Effector memory CD4-positive, alpha-beta T cell (primary cell): ENCODE results near the gene PCTP.

Experiments
- DNase-seq, 3 donors: peaks; one replicate each; pipeline ENCODE4 v3.0.0-alpha.2; 2020
- H3K27ac ChIP-seq: 2 replicates; pipeline ENCODE4 v1.7.0; 2013; ENCODE audit warnings: mild to moderate bottlenecking, low read length, moderate library complexity; ENCODE audit not compliant: insufficient read depth, poor library complexity, severe bottlenecking
- H3K27me3 ChIP-seq: replicated peaks from 2 replicates; pipeline ENCODE4 v1.7.0; 2013; ENCODE audit warnings: mild to moderate bottlenecking, low read length; ENCODE audit not compliant: insufficient read depth, control insufficient read depth, poor library complexity, severe bottlenecking
- H3K36me3 ChIP-seq: 2 replicates; pipeline ENCODE4 v1.7.0; 2013; ENCODE audit warnings: mild to moderate bottlenecking, low read length, moderate library complexity; ENCODE audit not compliant: control insufficient read depth, insufficient read depth
- H3K4me1 ChIP-seq: 2 replicates; pipeline ENCODE4 v1.7.0; 2013; ENCODE audit warnings: low read length, mild to moderate bottlenecking; ENCODE audit not compliant: control insufficient read depth, insufficient read depth, poor library complexity, severe bottlenecking
- H3K4me3 ChIP-seq: 2 replicates; pipeline ENCODE4 v1.7.0; 2013; ENCODE audit warnings: low read length, low read depth, mild to moderate bottlenecking; ENCODE audit not compliant: insufficient read depth, poor library complexity, severe bottlenecking
- H3K9me3 ChIP-seq: 2 replicates; pipeline ENCODE4 v1.7.0; 2013; ENCODE audit warnings: mild to moderate bottlenecking, low read length, moderate library complexity; ENCODE audit not compliant: control insufficient read depth

The PCTP gene

DNA sequence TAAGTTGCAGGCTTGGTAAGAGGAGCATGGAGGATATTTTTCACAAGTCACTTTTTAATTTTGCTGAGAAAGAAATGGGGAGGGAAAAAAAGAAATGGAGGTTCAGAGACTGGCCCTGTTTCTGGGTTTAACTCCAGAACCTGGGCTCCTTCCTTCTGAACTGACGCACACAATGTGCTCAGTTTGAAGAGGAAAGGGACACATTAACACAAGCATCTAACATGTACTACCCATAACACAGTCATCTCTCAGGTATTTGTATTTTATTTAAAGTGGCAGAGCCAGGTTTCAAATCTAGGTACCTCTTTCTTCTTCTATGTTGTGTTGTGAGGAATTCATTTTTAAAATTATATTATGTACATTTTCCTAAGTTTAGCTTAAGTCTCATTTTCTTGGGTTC is 22.9 kb upstream of the PCTP start:
- Histone ChIP-seq H3K27ac (no peak overlapping the region), H3K36me3 (no peaks in the 10 kb centered on the region), H3K4me3 (no peak overlapping the region), H3K27me3 (no peaks in the 10 kb centered on the region), H3K9me3 (no peaks in the 10 kb centered on the region), H3K4me1 (no peaks in the 10 kb centered on the region)
- DNase-seq = no peak

DNA sequence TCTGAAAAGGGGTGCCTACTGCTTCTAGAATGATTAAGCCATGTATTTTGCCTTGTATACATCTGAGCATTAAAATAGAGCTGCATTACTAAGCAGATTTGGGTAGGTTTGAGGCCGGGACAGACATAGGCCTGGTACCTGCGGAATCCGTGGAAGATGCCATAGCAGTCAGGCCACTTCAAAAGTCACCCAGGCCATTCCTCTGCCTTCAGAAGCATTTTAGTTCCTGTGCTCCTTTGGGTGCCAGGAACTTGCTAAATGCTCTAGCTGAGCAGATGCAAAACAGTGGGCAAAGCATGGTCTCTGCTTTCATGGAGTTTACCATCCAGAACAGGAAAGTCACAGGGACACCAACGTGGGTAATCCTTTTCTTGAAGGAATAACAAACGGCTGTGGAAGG is 22.5 kb upstream of the PCTP start:
- no peak overlapping the region for H3K4me3 ChIP-seq
- H3K4me1 ChIP-seq = no peaks in the 10 kb centered on the region
- H3K9me3 ChIP-seq = no peaks in the 10 kb centered on the region
- H3K27ac ChIP-seq = no peak overlapping the region
- H3K36me3 ChIP-seq = no peaks in the 10 kb centered on the region
- no peaks in the 10 kb centered on the region for H3K27me3 ChIP-seq
- DNase-seq = no peak

DNA sequence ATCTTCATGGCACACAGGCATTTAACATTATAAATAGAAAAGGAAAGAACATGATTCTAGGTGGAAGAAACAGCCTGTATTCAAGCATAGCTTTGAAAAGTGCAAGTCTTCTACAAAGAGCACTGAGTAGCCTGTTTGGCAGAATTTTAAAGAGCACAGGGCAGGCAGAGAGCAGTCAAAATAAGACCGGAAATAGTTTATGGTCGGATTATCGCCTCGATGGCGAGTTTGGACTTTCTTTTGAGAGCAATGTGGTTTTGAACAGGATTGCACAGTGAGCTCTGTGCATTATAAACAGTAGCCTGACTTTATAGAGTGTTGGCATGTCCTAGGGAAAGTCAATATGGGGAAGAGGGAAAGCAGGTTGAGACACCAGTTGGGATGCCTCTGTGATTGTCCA is 22.0 kb upstream of the PCTP start:
- H3K36me3 ChIP-seq = no peaks in the 10 kb centered on the region
- H3K27me3 ChIP-seq = no peaks in the 10 kb centered on the region
- H3K9me3 ChIP-seq = no peaks in the 10 kb centered on the region
- H3K27ac ChIP-seq = no peak overlapping the region
- DNase-seq = no peak
- H3K4me1 ChIP-seq = no peaks in the 10 kb centered on the region
- no peak overlapping the region for H3K4me3 ChIP-seq

GRCh38 chr17:55729484-55729883 is 21.4 kb upstream of the PCTP start:
- DNase-seq = no peak
- Histone ChIP-seq H3K9me3 (no peaks in the 10 kb centered on the region), H3K27me3 (no peaks in the 10 kb centered on the region), H3K4me3 (no peak overlapping the region), H3K4me1 (no peaks in the 10 kb centered on the region), H3K36me3 (no peaks in the 10 kb centered on the region), H3K27ac (no peak overlapping the region)

- no peak for DNase-seq
Measured at GRCh38 chr17:55730380-55730779, 20.5 kb upstream of the PCTP start.

GRCh38 chr17:55730808-55731207 is 20.0 kb upstream of the PCTP start:
- Histone ChIP-seq H3K27me3 (no peaks in the 10 kb centered on the region), H3K27ac (no peak overlapping the region), H3K9me3 (no peaks in the 10 kb centered on the region), H3K36me3 (no peaks in the 10 kb centered on the region), H3K4me3 (no peak overlapping the region), H3K4me1 (no peaks in the 10 kb centered on the region)
- no peak for DNase-seq

More at GRCh38 chr17:55730380-55730779, 20.5 kb upstream of the PCTP start:
- Histone ChIP-seq H3K9me3 (no peaks in the 10 kb centered on the region), H3K36me3 (no peaks in the 10 kb centered on the region), H3K4me3 (no peak overlapping the region), H3K4me1 (no peaks in the 10 kb centered on the region), H3K27ac (no peak overlapping the region), H3K27me3 (no peaks in the 10 kb centered on the region)

DNA sequence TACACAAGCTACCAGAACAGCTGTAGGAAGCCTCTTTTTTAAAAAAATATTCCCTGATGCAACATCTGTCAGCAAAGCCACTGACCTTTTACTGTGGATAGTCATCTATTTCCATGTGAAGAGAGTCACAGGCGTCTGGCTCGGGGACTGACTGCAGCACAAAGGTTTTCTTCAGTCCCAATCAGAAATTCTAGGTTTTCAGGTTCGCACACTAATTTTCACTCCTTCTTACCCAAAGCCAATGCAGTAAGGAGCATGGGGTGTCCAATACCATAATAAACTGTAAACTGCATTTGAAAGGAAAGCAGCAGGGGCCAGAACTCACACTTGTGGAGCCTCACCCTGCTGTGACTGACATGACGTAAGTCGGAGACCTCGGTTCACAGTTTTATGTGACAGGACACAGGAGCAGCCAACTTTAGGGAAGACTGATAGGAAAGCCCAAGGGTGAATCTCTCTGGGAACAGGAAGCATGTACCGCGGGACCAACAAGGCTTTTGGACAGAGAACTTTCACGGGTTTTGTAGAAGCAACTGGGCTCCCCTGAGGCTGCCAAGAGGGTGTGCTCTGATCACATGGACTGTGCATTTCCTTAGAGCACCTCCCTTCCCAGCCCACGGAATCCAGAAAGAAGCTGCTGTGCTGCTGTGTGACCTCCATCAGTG is 19.1 kb upstream of the PCTP start:
- no peaks in the 10 kb centered on the region for H3K9me3 ChIP-seq
- no peaks in the 10 kb centered on the region for H3K27me3 ChIP-seq
- no peaks in the 10 kb centered on the region for H3K36me3 ChIP-seq
- no peaks in the 10 kb centered on the region for H3K4me1 ChIP-seq
- DNase-seq = no peak
- H3K4me3 ChIP-seq = no peak overlapping the region
- no peak overlapping the region for H3K27ac ChIP-seq

DNA sequence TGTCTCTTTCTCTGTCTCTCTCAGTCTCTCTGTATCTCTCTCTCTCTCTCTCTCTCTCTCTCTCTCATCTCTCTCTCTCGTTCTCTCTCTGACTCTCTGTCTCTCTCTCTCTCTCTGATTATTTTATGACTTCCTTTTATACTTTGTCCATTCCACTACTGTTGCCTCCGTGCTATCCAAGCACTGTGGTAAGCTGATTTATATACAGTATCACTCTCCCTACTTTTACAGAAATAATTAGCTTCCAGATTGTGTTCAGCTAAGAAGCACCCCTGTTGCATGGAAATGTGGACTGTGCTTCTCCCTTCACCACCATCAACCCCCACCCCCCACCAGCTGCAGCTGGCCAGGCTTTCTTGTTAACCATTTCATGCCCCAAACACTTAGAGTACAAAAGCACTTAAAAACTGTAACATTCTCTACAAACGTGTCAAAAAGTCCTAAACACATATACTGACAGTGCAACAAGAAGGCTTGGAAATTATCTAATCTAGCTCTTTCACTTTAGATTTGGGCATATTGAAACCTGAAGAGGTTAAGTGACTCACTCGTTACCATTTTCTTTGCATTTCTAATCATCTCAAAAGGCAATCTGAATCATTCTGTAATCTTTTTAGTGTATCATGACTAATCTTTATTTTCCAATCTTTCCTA is 16.6 kb upstream of the PCTP start:
- Histone ChIP-seq H3K36me3 (no peaks in the 10 kb centered on the region), H3K27me3 (no peaks in the 10 kb centered on the region), H3K27ac (no peak overlapping the region), H3K4me1 (no peaks in the 10 kb centered on the region), H3K9me3 (no peaks in the 10 kb centered on the region), H3K4me3 (no peak overlapping the region)
- DNase-seq = no peak

GRCh38 chr17:55735731-55736405 is 15.0 kb upstream of the PCTP start:
- Histone ChIP-seq H3K4me3 (no peak overlapping the region), H3K4me1 (no peaks in the 10 kb centered on the region), H3K27me3 (no peaks in the 10 kb centered on the region), H3K9me3 (no peaks in the 10 kb centered on the region), H3K36me3 (no peaks in the 10 kb centered on the region), H3K27ac (no peak overlapping the region)
- no peak for DNase-seq

GRCh38 chr17:55737976-55738501 is 12.8 kb upstream of the PCTP start:
- H3K27ac ChIP-seq = no peak overlapping the region
- DNase-seq = no peak
- peaks cover 3% of the 10 kb centered on the region for H3K27me3 ChIP-seq
- H3K9me3 ChIP-seq = no peaks in the 10 kb centered on the region
- no peak overlapping the region for H3K4me3 ChIP-seq
- H3K36me3 ChIP-seq = no peaks in the 10 kb centered on the region
- H3K4me1 ChIP-seq = no peaks in the 10 kb centered on the region
